LNCaP clone FGC (cell line): Measurements from ENCODE around the gene PIK3R6.
"Not testable (repeated sequence)": the region's sequence is repeated elsewhere in the genome, so short reads cannot be mapped to it uniquely, and the experiment has no call there.

Source experiments
- DNase-seq: peaks from one replicate; pipeline ENCODE4 v3.0.0-alpha.2; 2011; ENCODE audit warnings: low read depth
- H3K4me3 ChIP-seq: 2 replicates; pipeline ENCODE4 v1.5.1; 2011; ENCODE audit warnings: mild to moderate bottlenecking, low read depth, low read length, control low read depth
- CTCF ChIP-seq: IDR thresholded peaks from 2 replicates; pipeline ENCODE4 v1.5.1; 2012; ENCODE audit warnings: mild to moderate bottlenecking; ENCODE audit not compliant: control insufficient read depth, insufficient read depth; ENCODE audit errors: extremely low read depth

Gene PIK3R6

DNA sequence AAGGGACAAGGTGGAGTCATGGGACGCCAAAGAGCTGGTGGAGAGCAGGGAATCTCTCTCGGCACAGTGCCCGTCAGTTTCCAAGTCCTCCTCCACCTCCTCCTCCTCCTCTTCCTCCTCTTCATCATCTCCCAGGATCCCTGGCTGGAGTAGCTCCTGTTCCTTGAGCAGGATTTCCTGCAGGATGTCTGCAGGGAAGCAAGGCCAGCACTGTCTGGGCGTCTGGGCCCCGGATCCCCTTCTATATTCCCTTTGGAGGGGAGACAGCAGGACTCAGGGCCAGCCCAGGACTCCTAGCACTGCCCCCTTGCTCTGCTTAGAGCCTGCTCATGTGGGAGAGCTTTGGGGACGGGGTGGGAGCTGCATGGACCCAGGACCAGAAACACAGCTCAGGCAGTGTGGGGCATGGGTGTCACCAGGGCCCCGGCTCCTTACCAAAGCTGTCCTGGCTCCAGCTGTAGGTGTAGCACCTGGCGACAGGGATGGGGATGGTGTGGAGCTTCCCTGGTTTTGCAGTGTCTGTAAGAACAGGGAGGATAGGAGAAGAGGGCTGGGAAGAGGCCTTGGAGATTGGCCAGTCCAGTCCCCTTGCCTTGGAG is 21.3 kb upstream of the PIK3R6 start:
- no peak for DNase-seq
- no peak for TF ChIP-seq CTCF
- no peak overlapping the region for H3K4me3 ChIP-seq

- TF ChIP-seq CTCF = peak; percentile 41
- no peak overlapping the region for H3K4me3 ChIP-seq
- no peak for DNase-seq
These were observed 20.6 kb upstream of the PIK3R6 start for GRCh38 chr17:8887834-8888703.

DNA sequence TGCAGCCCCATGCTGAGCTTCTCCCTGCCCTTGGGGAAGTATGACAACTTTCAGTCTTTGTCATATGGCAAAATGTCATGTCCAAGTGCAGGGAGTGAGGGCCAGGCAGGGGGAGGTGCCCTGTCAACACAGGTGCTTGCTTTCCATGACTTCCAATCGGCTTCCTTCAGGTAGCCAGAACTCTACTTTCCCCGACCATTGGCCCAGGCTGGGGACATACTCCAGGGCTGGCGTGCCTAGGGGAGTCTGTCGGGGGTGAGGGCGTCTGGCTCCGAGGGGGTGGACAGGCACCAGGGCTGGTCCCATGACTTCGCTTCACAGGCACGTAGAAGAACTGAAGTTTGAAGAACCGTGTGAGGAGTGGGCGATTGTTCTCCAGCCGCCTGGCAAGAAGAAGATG is 19.8 kb upstream of the PIK3R6 start:
- no peak overlapping the region for H3K4me3 ChIP-seq
- DNase-seq = no peak
- no peak for TF ChIP-seq CTCF

DNA sequence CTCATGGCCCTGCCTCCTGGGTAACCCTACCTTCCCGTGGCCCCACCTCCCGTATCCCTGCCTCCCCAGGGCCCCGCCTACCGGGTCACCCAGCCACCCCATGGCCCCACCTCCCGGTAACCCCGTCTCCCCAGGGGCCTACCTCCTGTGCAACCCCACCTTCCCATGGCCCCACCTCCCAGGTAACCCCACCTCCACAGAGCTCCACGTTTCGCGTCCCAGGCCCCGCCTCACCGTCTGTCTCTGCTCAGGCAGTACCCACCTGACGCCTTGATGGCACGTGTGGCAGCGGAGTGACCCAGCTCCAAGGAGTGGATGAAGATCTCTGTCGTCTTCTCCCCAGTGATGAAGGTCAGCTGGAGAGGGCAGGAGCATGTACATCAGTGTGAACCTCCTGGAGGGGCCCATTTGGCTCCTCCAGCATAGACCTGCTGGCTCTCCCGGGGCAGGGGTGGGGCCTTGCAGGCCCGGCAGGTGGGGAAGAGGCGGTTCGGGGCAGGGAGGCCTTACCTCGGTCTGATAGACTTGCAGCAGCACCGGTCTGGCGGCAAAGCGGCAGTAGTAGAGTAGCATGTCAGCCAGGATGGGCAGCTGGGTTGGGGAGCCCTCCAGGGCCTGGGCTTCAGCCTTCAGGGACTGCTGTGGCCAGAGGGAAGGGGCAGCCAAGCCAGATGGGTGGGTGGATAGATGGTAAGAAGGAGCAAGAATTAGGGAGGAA is 18.7 kb upstream of the PIK3R6 start:
- no peak overlapping the region for H3K4me3 ChIP-seq
- DNase-seq = no peak
- no peak for TF ChIP-seq CTCF

GRCh38 chr17:8885163-8885966 is 17.9 kb upstream of the PIK3R6 start:
- H3K4me3 ChIP-seq, DNase-seq: not testable (repeated sequence)

- no peak for DNase-seq
- no peak for TF ChIP-seq CTCF
- H3K4me3 ChIP-seq = no peak overlapping the region
These were observed 17.0 kb upstream of the PIK3R6 start for GRCh38 chr17:8884336-8884990.
